ENCODE measurements around the gene ANO1. TPM values are rescaled to one million over a fixed set of nuclear protein-coding genes. Genes with fewer than 3 reads are reported as not detected.

The ANO1 gene
- polyA plus RNA-seq, 3 donors: not detected

GRCh38 chr11:70068345-70068744 is 9.8 kb upstream of the ANO1 start:
- no peaks in the 10 kb centered on the region for H3K4me1 ChIP-seq (ENCODE audit: control insufficient read depth in 1 of 2, insufficient read depth in 2 of 2, low read length in 2 of 2)
- no peak overlapping the region for H3K9ac ChIP-seq (ENCODE audit: insufficient read depth, low read length, poor library complexity, severe bottlenecking)
- H4K20me1 ChIP-seq (ENCODE audit: insufficient read depth, low read length): no peaks in the 10 kb centered on the region
- H3K4me3 Mint-ChIP-seq: no peak overlapping the region
- H3K27me3 ChIP-seq (ENCODE audit: control insufficient read depth in 2 of 2, insufficient read depth in 2 of 2, low read length in 2 of 2): peaks cover 9 to 23% of the 10 kb centered on the region in 2 donors
- H3K27me3 Mint-ChIP-seq (ENCODE audit: low read depth in 3 of 3): peaks cover 24 to 40% (median 40%) of the 10 kb centered on the region in 3 donors
- WGBS (ENCODE audit: insufficient coverage): 20% methylated on average over 1 of the region's 6 CpGs
- H3K36me3 Mint-ChIP-seq: no peaks in the 10 kb centered on the region
- H3K27ac Mint-ChIP-seq: no peak overlapping the region
- no peak overlapping the region for H3K4me3 ChIP-seq (replicated peaks in 1 of 3; ENCODE audit: low read depth in 2 of 3, low read length in 3 of 3)
- H3K79me2 ChIP-seq (ENCODE audit: insufficient read depth, low read length): no peaks in the 10 kb centered on the region
- no peak overlapping the region for H3K4me2 ChIP-seq (replicated peaks; ENCODE audit: extremely low read depth, low read length, poor library complexity, severe bottlenecking)
- no peaks in the 10 kb centered on the region for H3K4me1 Mint-ChIP-seq
- intact Hi-C loops (cut with micrococcal nuclease): no loop called here
- TF ChIP-seq CTCF (IDR thresholded peaks at IDR 0.05): no peak
- H3K36me3 ChIP-seq (replicated peaks in 1 of 2; ENCODE audit: control insufficient read depth in 1 of 2, insufficient read depth in 2 of 2, low read length in 2 of 2): no peaks in the 10 kb centered on the region
- peaks cover 0 to 8% (median 0%) of the 10 kb centered on the region in 7 donors for H3K9me3 Mint-ChIP-seq
- no peak overlapping the region for H2AFZ ChIP-seq (ENCODE audit: insufficient read depth, low read depth, low read length, poor library complexity, severe bottlenecking)
- H3K27ac ChIP-seq (ENCODE audit: low read depth in 1 of 2, low read length in 2 of 2): no peak overlapping the region
- peaks cover 0 to 7% of the 10 kb centered on the region in 2 donors for H3K9me3 ChIP-seq (replicated peaks in 1 of 2; ENCODE audit: control insufficient read depth in 1 of 2, insufficient read depth in 1 of 2, low read length in 2 of 2)
- DNase-seq: no peak

- Histone ChIP-seq H3K27ac (ENCODE audit: low read depth in 1 of 2, low read length in 2 of 2) (no peak overlapping the region), H3K4me2 (replicated peaks; ENCODE audit: extremely low read depth, low read length, poor library complexity, severe bottlenecking) (no peak overlapping the region), H3K9ac (ENCODE audit: insufficient read depth, low read length, poor library complexity, severe bottlenecking) (no peak overlapping the region), H3K4me3 (replicated peaks in 1 of 3; ENCODE audit: low read depth in 2 of 3, low read length in 3 of 3) (no peak overlapping the region), H3K36me3 (replicated peaks in 1 of 2; ENCODE audit: control insufficient read depth in 1 of 2, insufficient read depth in 2 of 2, low read length in 2 of 2) (no peaks in the 10 kb centered on the region), H2AFZ (ENCODE audit: insufficient read depth, low read depth, low read length, poor library complexity, severe bottlenecking) (no peak overlapping the region), H3K27me3 (ENCODE audit: control insufficient read depth in 2 of 2, insufficient read depth in 2 of 2, low read length in 2 of 2) (peaks cover 13 to 29% of the 10 kb centered on the region in 2 donors), H3K9me3 (replicated peaks in 1 of 2; ENCODE audit: control insufficient read depth in 1 of 2, insufficient read depth in 1 of 2, low read length in 2 of 2) (peaks cover 0 to 7% of the 10 kb centered on the region in 2 donors), H3K79me2 (ENCODE audit: insufficient read depth, low read length) (no peaks in the 10 kb centered on the region), H3K4me1 (ENCODE audit: control insufficient read depth in 1 of 2, insufficient read depth in 2 of 2, low read length in 2 of 2) (no peaks in the 10 kb centered on the region), H4K20me1 (ENCODE audit: insufficient read depth, low read length) (no peaks in the 10 kb centered on the region)
- H3K9me3 Mint-ChIP-seq: peaks cover 0 to 8% (median 0%) of the 10 kb centered on the region in 7 donors
- H3K36me3 Mint-ChIP-seq: no peaks in the 10 kb centered on the region
- H3K27me3 Mint-ChIP-seq (ENCODE audit: low read depth in 3 of 3): peaks cover 29 to 44% (median 43%) of the 10 kb centered on the region in 3 donors
- no peak for DNase-seq
- no peak for TF ChIP-seq CTCF (IDR thresholded peaks at IDR 0.05)
- intact Hi-C loops (cut with micrococcal nuclease): no loop called here
- H3K4me3 Mint-ChIP-seq: no peak overlapping the region
- WGBS (ENCODE audit: insufficient coverage): 100% methylated on average over 1 of the region's 2 CpGs
- H3K4me1 Mint-ChIP-seq: no peaks in the 10 kb centered on the region
- no peak overlapping the region for H3K27ac Mint-ChIP-seq
These were observed 9.2 kb upstream of the ANO1 start for GRCh38 chr11:70068950-70069349.
